HL-60/S4 treated with phorbol 12-myristate 13-acetate at 8.2 ng/mL for 4 days and 3 days (cell line): Measurements from ENCODE around the gene TMEM92.
"Not testable (repeated sequence)": the region's sequence is repeated elsewhere in the genome, so short reads cannot be mapped to it uniquely, and the experiment has no call there.

ENCODE experiments used
- in situ Hi-C: fragments of 300-500 bp; cut with MboI; formaldehyde crosslinking; loops from 2 replicates; pipeline ENCODE4 v1.15.0; 2022; ENCODE audit warnings: low sequenced_read_pairs

Gene TMEM92

GRCh38 chr17:50261051-50261915 is 13.0 kb upstream of the TMEM92 start:
- in situ Hi-C loops, result no loop called here

- in situ Hi-C loops, result no loop called here
These were observed 12.1 kb upstream of the TMEM92 start for GRCh38 chr17:50262001-50262794.

- in situ Hi-C loops, result no loop called here
These were observed 10.7 kb upstream of the TMEM92 start for GRCh38 chr17:50263331-50264262.

GRCh38 chr17:50264263-50265113 is 9.8 kb upstream of the TMEM92 start:
- in situ Hi-C loops, result no loop called here

GRCh38 chr17:50265212-50265611 is 9.1 kb upstream of the TMEM92 start:
- in situ Hi-C loops, result no loop called here

GRCh38 chr17:50265690-50266315 is 8.5 kb upstream of the TMEM92 start:
- in situ Hi-C loops, result no loop called here

- in situ Hi-C loops, result no loop called here
These were observed 7.7 kb upstream of the TMEM92 start for GRCh38 chr17:50266384-50267073.

- in situ Hi-C loops, result no loop called here
These were observed 7.0 kb upstream of the TMEM92 start for GRCh38 chr17:50267074-50267841.

- in situ Hi-C loops, result no loop called here
These were observed 6.2 kb upstream of the TMEM92 start for GRCh38 chr17:50268026-50268425.

GRCh38 chr17:50268743-50269275 is 5.5 kb upstream of the TMEM92 start:
- in situ Hi-C loops, result no loop called here

- in situ Hi-C loops, result no loop called here
These were observed 4.5 kb upstream of the TMEM92 start for GRCh38 chr17:50269477-50270434.

- in situ Hi-C loops, result no loop called here
These were observed 3.6 kb upstream of the TMEM92 start for GRCh38 chr17:50270435-50271362.

GRCh38 chr17:50271363-50271750 is 2.9 kb upstream of the TMEM92 start:
- in situ Hi-C loops, result not testable (repeated sequence)

GRCh38 chr17:50272246-50272645 is 2.0 kb upstream of the TMEM92 start:
- in situ Hi-C loops, result no loop called here

GRCh38 chr17:50272711-50273653 is 1.3 kb upstream of the TMEM92 start:
- in situ Hi-C loops, result no loop called here
